Measurements from ENCODE around the gene PDLIM1. TPM values are rescaled to one million over a fixed set of nuclear protein-coding genes. Genes with fewer than 3 reads are reported as not detected.
A peak's percentile ranks its signal among the peaks of the same experiment; 100 is the strongest.

The PDLIM1 gene
- total and polyA plus RNA-seq, 9 of the 15 experiments (the other 6 are each of a cell fraction or from before 2014, with no cell fraction given): 19.8 to 164 (median 39.1) TPM

DNA sequence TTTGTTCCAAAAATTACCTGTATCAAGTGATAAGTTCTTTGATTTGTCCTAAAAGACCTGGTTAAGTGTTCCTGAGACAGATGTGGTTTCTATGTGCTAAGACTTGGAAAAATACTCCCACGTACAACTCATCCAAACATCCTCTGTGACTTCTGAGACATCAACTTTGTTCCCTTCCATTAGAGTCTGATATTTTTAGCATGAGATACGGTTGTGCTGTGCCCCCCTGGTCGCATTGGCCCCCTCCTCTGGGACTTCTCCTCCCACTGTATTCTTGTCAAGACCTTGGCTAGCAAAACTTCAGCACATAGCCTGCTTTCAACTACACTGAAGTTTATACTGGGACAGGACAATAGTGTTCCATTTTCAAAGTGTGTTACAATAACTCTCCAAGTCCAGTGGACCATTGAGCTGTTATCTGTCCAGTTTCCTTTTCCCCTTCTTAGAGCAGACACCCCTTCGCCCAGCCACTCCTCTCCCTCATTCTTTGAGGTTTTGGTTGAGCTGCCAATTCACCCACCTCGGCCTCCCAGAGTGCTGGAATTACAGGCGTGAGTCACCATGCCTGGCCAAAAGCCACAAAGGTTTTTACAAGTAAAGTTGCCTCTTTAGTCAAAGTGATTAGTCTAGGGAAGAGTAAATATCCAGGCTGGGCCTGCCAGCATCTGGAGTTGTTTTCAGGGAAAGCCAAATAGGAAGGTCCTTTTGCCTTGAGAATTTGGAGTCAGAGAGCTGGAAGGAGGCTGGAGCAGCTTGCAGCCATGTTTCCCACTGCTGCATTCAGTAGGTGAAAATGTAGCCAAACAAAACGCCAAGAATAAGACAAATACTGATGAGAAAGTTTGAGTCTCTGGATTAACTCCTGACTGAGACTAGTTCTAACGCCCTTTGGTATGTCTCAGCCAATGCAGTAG lies 17.8 kb upstream of the PDLIM1 start (continued):
- TF ChIP-seq ZKSCAN1 (IDR thresholded peaks at IDR 0.05; ENCODE audit: low read depth, low read length) (peak; percentile 52; the same call in 1 of the 2 replicates), IRF2 (CRISPR knock-in tag; IDR thresholded peaks at IDR 0.05) (no peak), RBBP5 (IDR thresholded peaks at IDR 0.05; ENCODE audit: borderline replicate concordance, insufficient read depth, low read length, poor library complexity, severe bottlenecking) (no peak), EHMT2 (IDR thresholded peaks at IDR 0.05) (peak; percentile 56; the same call in 1 of the 2 replicates), POLR2AphosphoS5 (IDR thresholded peaks at IDR 0.05; ENCODE audit: control insufficient read depth, insufficient read depth, low read depth, low read length) (no peak), NFIC (IDR thresholded peaks at IDR 0.05) (peak; percentile 89), GTF2A2 (tag; IDR thresholded peaks at IDR 0.05) (no peak), KLF13 (tag; IDR thresholded peaks at IDR 0.05; ENCODE audit: borderline replicate concordance, low read depth) (no peak), ZNF384 (IDR thresholded peaks at IDR 0.05; ENCODE audit: low read depth, low read length) (no peak), ZNF146 (CRISPR knock-in tag; IDR thresholded peaks at IDR 0.05; ENCODE audit: unreplicated experiment) (no peak), RFX7 (CRISPR knock-in tag; IDR thresholded peaks at IDR 0.05) (no peak), LCOR (CRISPR knock-in tag; IDR thresholded peaks at IDR 0.05) (no peak), ZNF830 (CRISPR knock-in tag; IDR thresholded peaks at IDR 0.05) (no peak), WHSC1 (IDR thresholded peaks at IDR 0.05; ENCODE audit: low read length) (no peak), GATAD2A (IDR thresholded peaks at IDR 0.05) (peak; percentile 63; the same call in 1 of the 2 replicates), ZNF165 (CRISPR knock-in tag; IDR thresholded peaks at IDR 0.05; ENCODE audit: borderline replicate concordance) (no peak), MAFG (tag; conservative IDR thresholded peaks at IDR 0.05) (no peak)
- TF ChIP-seq, protein P1, sequence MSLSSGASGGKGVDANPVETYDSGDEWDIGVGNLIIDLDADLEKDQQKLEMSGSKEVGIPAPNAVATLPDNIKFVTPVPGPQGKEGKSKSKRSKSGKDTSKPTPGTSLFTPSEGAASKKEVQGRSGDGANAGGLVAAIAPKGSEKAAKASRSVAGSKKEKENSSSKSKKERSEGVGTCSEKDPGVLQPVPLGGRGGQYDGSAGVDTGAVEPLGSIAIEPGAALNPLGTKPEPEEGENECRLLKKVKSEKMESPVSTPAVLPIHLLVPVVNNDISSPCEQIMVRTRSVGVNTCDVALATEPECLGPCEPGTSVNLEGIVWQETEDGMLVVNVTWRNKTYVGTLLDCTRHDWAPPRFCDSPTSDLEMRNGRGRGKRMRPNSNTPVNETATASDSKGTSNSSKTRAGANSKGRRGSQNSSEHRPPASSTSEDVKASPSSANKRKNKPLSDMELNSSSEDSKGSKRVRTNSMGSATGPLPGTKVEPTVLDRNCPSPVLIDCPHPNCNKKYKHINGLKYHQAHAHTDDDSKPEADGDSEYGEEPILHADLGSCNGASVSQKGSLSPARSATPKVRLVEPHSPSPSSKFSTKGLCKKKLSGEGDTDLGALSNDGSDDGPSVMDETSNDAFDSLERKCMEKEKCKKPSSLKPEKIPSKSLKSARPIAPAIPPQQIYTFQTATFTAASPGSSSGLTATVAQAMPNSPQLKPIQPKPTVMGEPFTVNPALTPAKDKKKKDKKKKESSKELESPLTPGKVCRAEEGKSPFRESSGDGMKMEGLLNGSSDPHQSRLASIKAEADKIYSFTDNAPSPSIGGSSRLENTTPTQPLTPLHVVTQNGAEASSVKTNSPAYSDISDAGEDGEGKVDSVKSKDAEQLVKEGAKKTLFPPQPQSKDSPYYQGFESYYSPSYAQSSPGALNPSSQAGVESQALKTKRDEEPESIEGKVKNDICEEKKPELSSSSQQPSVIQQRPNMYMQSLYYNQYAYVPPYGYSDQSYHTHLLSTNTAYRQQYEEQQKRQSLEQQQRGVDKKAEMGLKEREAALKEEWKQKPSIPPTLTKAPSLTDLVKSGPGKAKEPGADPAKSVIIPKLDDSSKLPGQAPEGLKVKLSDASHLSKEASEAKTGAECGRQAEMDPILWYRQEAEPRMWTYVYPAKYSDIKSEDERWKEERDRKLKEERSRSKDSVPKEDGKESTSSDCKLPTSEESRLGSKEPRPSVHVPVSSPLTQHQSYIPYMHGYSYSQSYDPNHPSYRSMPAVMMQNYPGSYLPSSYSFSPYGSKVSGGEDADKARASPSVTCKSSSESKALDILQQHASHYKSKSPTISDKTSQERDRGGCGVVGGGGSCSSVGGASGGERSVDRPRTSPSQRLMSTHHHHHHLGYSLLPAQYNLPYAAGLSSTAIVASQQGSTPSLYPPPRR (CRISPR knock-in tag; IDR thresholded peaks at IDR 0.05; ENCODE audit: borderline replicate concordance): no peak
- TF ChIP-seq, protein P2, sequence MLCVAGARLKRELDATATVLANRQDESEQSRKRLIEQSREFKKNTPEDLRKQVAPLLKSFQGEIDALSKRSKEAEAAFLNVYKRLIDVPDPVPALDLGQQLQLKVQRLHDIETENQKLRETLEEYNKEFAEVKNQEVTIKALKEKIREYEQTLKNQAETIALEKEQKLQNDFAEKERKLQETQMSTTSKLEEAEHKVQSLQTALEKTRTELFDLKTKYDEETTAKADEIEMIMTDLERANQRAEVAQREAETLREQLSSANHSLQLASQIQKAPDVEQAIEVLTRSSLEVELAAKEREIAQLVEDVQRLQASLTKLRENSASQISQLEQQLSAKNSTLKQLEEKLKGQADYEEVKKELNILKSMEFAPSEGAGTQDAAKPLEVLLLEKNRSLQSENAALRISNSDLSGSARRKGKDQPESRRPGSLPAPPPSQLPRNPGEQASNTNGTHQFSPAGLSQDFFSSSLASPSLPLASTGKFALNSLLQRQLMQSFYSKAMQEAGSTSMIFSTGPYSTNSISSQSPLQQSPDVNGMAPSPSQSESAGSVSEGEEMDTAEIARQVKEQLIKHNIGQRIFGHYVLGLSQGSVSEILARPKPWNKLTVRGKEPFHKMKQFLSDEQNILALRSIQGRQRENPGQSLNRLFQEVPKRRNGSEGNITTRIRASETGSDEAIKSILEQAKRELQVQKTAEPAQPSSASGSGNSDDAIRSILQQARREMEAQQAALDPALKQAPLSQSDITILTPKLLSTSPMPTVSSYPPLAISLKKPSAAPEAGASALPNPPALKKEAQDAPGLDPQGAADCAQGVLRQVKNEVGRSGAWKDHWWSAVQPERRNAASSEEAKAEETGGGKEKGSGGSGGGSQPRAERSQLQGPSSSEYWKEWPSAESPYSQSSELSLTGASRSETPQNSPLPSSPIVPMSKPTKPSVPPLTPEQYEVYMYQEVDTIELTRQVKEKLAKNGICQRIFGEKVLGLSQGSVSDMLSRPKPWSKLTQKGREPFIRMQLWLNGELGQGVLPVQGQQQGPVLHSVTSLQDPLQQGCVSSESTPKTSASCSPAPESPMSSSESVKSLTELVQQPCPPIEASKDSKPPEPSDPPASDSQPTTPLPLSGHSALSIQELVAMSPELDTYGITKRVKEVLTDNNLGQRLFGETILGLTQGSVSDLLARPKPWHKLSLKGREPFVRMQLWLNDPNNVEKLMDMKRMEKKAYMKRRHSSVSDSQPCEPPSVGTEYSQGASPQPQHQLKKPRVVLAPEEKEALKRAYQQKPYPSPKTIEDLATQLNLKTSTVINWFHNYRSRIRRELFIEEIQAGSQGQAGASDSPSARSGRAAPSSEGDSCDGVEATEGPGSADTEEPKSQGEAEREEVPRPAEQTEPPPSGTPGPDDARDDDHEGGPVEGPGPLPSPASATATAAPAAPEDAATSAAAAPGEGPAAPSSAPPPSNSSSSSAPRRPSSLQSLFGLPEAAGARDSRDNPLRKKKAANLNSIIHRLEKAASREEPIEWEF (CRISPR knock-in tag; IDR thresholded peaks at IDR 0.05): no peak

All from K562 (cell line).